ENCODE measurements around the gene TBC1D7. TPM values are rescaled to one million over a fixed set of nuclear protein-coding genes. Genes with fewer than 3 reads are reported as not detected.

The TBC1D7 gene
- polyA plus RNA-seq, 2 of the 4 experiments (the other 2 are of a cell fraction): 34.6 to 55.9 TPM

DNA sequence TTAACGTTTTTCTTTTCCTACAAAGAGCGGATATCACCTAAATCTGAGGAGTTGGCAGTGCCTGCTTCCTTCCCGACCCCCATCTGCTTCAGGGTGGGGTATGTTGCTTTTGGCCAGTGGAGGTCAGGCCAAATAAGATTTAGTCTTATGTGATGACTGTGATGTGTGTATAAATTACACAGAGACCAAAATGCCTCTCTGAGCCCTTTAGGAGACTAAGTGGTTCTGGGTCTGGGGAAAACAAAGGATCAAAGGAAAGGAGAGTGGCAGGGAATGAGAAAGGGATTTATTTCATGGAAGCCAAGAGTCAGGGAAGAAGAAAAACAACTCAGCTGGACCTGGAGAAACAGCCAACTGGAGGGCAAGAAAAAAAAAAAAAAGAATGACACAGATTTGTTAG, 39.1 kb upstream of the TBC1D7 start:
- DNase-seq (ENCODE audit: low read depth in 1 of 2, low spot score in 1 of 2): no peak
- ATAC-seq: no peak
- H3K9me3 ChIP-seq: no peaks in the 10 kb centered on the region
- no peak overlapping the region for H3K4me3 ChIP-seq
- no peak overlapping the region for H3K4me2 ChIP-seq
- TF ChIP-seq, protein P1, sequence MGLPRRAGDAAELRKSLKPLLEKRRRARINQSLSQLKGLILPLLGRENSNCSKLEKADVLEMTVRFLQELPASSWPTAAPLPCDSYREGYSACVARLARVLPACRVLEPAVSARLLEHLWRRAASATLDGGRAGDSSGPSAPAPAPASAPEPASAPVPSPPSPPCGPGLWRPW (IDR thresholded peaks at IDR 0.05): no peak
- TF ChIP-seq CBX2 (IDR thresholded peaks at IDR 0.05; ENCODE audit: borderline replicate concordance, low read depth) (no peak), CHD2 (IDR thresholded peaks at IDR 0.05; ENCODE audit: low read length, partially characterized antibody) (no peak), CEBPB (IDR thresholded peaks at IDR 0.05) (no peak), SMC3 (IDR thresholded peaks at IDR 0.05) (no peak), HOXA7 (CRISPR knock-in tag; IDR thresholded peaks at IDR 0.05) (no peak), ZSCAN20 (CRISPR knock-in tag; IDR thresholded peaks at IDR 0.05) (no peak), HDAC2 (IDR thresholded peaks at IDR 0.05) (no peak), FOXS1 (CRISPR knock-in tag; IDR thresholded peaks at IDR 0.05) (no peak), RARB (CRISPR knock-in tag; IDR thresholded peaks at IDR 0.05) (no peak), NPAS2 (CRISPR knock-in tag; IDR thresholded peaks at IDR 0.05; ENCODE audit: borderline replicate concordance) (no peak), USF2 (IDR thresholded peaks at IDR 0.05) (no peak), ZC3H11A (IDR thresholded peaks at IDR 0.05) (no peak)
- TF ChIP-seq, protein P2, sequence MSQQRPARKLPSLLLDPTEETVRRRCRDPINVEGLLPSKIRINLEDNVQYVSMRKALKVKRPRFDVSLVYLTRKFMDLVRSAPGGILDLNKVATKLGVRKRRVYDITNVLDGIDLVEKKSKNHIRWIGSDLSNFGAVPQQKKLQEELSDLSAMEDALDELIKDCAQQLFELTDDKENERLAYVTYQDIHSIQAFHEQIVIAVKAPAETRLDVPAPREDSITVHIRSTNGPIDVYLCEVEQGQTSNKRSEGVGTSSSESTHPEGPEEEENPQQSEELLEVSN (IDR thresholded peaks at IDR 0.05; ENCODE audit: borderline replicate concordance, low read depth): no peak
- TF ChIP-seq, protein P3, sequence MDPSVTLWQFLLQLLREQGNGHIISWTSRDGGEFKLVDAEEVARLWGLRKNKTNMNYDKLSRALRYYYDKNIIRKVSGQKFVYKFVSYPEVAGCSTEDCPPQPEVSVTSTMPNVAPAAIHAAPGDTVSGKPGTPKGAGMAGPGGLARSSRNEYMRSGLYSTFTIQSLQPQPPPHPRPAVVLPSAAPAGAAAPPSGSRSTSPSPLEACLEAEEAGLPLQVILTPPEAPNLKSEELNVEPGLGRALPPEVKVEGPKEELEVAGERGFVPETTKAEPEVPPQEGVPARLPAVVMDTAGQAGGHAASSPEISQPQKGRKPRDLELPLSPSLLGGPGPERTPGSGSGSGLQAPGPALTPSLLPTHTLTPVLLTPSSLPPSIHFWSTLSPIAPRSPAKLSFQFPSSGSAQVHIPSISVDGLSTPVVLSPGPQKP (IDR thresholded peaks at IDR 0.05; ENCODE audit: low read depth, low read length): no peak
- CTCF ChIA-PET: interaction anchor here (0.9 kb wide), 1 partner anchor 11 kb away, joined by 3 read pairs; no protein-coding TSS in a partner anchor
- POLR2A ChIA-PET: no interaction called here
- 0 out of 3 replicates have a peak, but pooled peaks cover 2% of the 10 kb centered on the region for H3K4me1 ChIP-seq
- H3K27ac ChIP-seq: no peak overlapping the region
- WGBS (ENCODE audit: missing lambda C conversion rate): 67% methylated on average over 3 of the region's 3 CpGs
- no peak for FAIRE-seq

DNA sequence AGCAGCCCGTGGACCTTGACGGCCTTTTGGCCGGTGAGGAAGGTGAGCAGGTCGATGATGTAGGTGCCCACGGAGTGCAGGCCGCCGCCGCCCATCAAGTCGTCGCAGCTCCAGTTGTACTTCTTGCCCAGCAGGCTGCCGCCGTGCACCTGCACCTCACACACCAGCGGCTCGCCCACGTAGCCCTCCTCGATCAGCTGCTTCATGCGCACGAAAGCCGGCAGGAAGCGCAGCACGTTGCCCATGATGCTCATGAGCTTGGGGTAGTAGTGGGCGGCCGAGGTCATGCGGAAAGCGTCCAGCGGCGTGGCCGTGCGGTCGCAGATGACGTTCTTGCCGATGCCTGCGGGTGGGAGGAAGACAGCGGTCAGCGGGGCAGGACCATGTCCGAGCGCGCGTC, 37.0 kb upstream of the TBC1D7 start:
- FAIRE-seq (no peak), ATAC-seq (no peak), DNase-seq (ENCODE audit: low read depth in 1 of 2, low spot score in 1 of 2) (no peak)
- 0 out of 3 replicates have a peak, but pooled peaks cover 2% of the 10 kb centered on the region for H3K4me1 ChIP-seq
- WGBS (ENCODE audit: missing lambda C conversion rate): 97% methylated on average over 27 of the region's 39 CpGs
- no peaks in the 10 kb centered on the region for H3K9me3 ChIP-seq
- TF ChIP-seq NFE2L2 (conservative IDR thresholded peaks at IDR 0.05; ENCODE audit: low read length) (no peak), USF2 (IDR thresholded peaks at IDR 0.05) (no peak), CBX2 (IDR thresholded peaks at IDR 0.05; ENCODE audit: borderline replicate concordance, low read depth) (no peak), CHD4 (IDR thresholded peaks at IDR 0.05; ENCODE audit: borderline replicate concordance) (no peak)
- CTCF ChIA-PET: no interaction called here
- POLR2A ChIA-PET: no interaction called here
- no peak overlapping the region for H3K4me3 ChIP-seq
- H3K4me2 ChIP-seq: no peak overlapping the region
- H3K27ac ChIP-seq: no peak overlapping the region

DNA sequence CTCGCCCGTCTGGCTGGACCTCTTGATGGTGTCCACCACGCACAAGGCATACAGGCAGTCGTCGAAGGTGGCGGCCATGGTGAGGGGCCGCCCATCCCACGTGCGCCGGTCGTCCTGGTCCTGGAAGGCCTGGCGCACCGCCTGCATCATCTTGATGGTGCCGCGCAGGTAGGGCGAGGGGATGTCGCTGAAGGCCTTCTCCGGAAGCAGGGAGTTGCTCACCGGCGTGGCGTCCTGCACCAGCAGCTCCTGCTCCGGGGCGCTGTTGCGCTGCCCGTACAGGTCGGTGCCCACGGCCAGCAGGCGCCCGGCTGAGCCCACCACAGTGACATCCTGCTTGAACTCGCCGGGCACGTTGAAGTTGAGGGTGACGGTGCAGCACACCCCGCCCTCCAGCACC, 36.5 kb upstream of the TBC1D7 start:
- CTCF ChIA-PET: no interaction called here
- POLR2A ChIA-PET: no interaction called here
- WGBS (ENCODE audit: missing lambda C conversion rate): no CpG with 5 or more reads among the region's 34 CpGs
- Histone ChIP-seq H3K4me2 (no peak overlapping the region), H3K4me3 (no peak overlapping the region), H3K4me1 (0 out of 3 replicates have a peak, but pooled peaks cover 2% of the 10 kb centered on the region), H3K27ac (no peak overlapping the region), H3K9me3 (no peaks in the 10 kb centered on the region)
- DNase-seq (ENCODE audit: low read depth in 1 of 2, low spot score in 1 of 2) (no peak), FAIRE-seq (no peak), ATAC-seq (no peak)
- TF ChIP-seq SMC3 (IDR thresholded peaks at IDR 0.05) (no peak), FOSB (CRISPR knock-in tag; IDR thresholded peaks at IDR 0.05) (no peak), MAX (IDR thresholded peaks at IDR 0.05) (no peak), EP300 (IDR thresholded peaks at IDR 0.05) (no peak), JUNB (IDR thresholded peaks at IDR 0.05) (no peak), BHLHE40 (IDR thresholded peaks at IDR 0.05; ENCODE audit: low read depth, low read length) (no peak), ZSCAN20 (CRISPR knock-in tag; IDR thresholded peaks at IDR 0.05) (no peak)
- TF ChIP-seq, protein P4, sequence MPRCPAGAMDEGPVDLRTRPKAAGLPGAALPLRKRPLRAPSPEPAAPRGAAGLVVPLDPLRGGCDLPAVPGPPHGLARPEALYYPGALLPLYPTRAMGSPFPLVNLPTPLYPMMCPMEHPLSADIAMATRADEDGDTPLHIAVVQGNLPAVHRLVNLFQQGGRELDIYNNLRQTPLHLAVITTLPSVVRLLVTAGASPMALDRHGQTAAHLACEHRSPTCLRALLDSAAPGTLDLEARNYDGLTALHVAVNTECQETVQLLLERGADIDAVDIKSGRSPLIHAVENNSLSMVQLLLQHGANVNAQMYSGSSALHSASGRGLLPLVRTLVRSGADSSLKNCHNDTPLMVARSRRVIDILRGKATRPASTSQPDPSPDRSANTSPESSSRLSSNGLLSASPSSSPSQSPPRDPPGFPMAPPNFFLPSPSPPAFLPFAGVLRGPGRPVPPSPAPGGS (IDR thresholded peaks at IDR 0.05): no peak
- TF ChIP-seq, protein P5, sequence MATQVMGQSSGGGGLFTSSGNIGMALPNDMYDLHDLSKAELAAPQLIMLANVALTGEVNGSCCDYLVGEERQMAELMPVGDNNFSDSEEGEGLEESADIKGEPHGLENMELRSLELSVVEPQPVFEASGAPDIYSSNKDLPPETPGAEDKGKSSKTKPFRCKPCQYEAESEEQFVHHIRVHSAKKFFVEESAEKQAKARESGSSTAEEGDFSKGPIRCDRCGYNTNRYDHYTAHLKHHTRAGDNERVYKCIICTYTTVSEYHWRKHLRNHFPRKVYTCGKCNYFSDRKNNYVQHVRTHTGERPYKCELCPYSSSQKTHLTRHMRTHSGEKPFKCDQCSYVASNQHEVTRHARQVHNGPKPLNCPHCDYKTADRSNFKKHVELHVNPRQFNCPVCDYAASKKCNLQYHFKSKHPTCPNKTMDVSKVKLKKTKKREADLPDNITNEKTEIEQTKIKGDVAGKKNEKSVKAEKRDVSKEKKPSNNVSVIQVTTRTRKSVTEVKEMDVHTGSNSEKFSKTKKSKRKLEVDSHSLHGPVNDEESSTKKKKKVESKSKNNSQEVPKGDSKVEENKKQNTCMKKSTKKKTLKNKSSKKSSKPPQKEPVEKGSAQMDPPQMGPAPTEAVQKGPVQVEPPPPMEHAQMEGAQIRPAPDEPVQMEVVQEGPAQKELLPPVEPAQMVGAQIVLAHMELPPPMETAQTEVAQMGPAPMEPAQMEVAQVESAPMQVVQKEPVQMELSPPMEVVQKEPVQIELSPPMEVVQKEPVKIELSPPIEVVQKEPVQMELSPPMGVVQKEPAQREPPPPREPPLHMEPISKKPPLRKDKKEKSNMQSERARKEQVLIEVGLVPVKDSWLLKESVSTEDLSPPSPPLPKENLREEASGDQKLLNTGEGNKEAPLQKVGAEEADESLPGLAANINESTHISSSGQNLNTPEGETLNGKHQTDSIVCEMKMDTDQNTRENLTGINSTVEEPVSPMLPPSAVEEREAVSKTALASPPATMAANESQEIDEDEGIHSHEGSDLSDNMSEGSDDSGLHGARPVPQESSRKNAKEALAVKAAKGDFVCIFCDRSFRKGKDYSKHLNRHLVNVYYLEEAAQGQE (IDR thresholded peaks at IDR 0.05): no peak
- TF ChIP-seq, protein P3 (IDR thresholded peaks at IDR 0.05; ENCODE audit: low read depth, low read length): no peak

Data from A549 (cell line).